Upper lobe of right lung (tissue), 1 donor: ENCODE measurements around the gene KLF18. TPM values are rescaled to one million over a fixed set of nuclear protein-coding genes. Genes with fewer than 3 reads are reported as not detected.

Experiments used
- ATAC-seq: fragments of 200-7000 bp; cut with Tn5 transposase; one replicate; pipeline ENCODE4 v1.9.1; 2020; ENCODE audit warnings: mild to moderate bottlenecking, moderate library complexity
- DNase-seq: peaks from one replicate; pipeline ENCODE4 v3.0.0-alpha.2; 2020
- H3K27ac ChIP-seq: fragments of 200-600 bp; one replicate; pipeline ENCODE4 v1.8.0; 2022
- H3K27me3 ChIP-seq: fragments of 200-600 bp; one replicate; pipeline ENCODE4 v1.8.0; 2022; ENCODE audit warnings: mild to moderate bottlenecking
- H3K36me3 ChIP-seq: fragments of 200-600 bp; one replicate; pipeline ENCODE4 v1.8.0; 2022
- H3K4me1 ChIP-seq: fragments of 200-600 bp; one replicate; pipeline ENCODE4 v1.8.0; 2022
- H3K4me3 ChIP-seq: fragments of 200-600 bp; one replicate; pipeline ENCODE4 v1.8.0; 2022; ENCODE audit warnings: mild to moderate bottlenecking
- H3K9me3 ChIP-seq: fragments of 200-600 bp; one replicate; pipeline ENCODE4 v1.8.0; 2022
- intact Hi-C: fragments of 100-400 bp; cut with DNase I; formaldehyde crosslinking; loops from one replicate; pipeline ENCODE4 v1.11.0; 2022
- total RNA-seq: library from RNA; stranded (reverse); fragmentation: NEBNext Ultra II Directional; extraction: Animal tissue kit (Norgen Biotek cat#: 25700); gene quantifications from one replicate; pipeline ENCODE4 v1.2.1, GENCODE V29; 2021
- TF ChIP-seq, protein P1 (sequence below): fragments of 200-600 bp; IDR thresholded peaks from one replicate; pipeline ENCODE4 v1.8.0; 2022; ENCODE audit warnings: antibody characterized with exemption
- donor health status: DM: no; HTN: yes; CAD: no; lungs with severe emphysema.

Gene KLF18
- total RNA-seq, 1 donor from 2014 or later = not detected

GRCh38 chr1:44158871-44159270, 17.4 kb upstream of the KLF18 start:
- DNase-seq = no peak
- Histone ChIP-seq H3K9me3 (no peaks in the 10 kb centered on the region), H3K27me3 (no peaks in the 10 kb centered on the region), H3K4me3 (no peak overlapping the region), H3K27ac (no peak overlapping the region), H3K4me1 (no peaks in the 10 kb centered on the region), H3K36me3 (no peaks in the 10 kb centered on the region)
- ATAC-seq = no peak
- intact Hi-C loops = no loop called here
- TF ChIP-seq, protein P1, sequence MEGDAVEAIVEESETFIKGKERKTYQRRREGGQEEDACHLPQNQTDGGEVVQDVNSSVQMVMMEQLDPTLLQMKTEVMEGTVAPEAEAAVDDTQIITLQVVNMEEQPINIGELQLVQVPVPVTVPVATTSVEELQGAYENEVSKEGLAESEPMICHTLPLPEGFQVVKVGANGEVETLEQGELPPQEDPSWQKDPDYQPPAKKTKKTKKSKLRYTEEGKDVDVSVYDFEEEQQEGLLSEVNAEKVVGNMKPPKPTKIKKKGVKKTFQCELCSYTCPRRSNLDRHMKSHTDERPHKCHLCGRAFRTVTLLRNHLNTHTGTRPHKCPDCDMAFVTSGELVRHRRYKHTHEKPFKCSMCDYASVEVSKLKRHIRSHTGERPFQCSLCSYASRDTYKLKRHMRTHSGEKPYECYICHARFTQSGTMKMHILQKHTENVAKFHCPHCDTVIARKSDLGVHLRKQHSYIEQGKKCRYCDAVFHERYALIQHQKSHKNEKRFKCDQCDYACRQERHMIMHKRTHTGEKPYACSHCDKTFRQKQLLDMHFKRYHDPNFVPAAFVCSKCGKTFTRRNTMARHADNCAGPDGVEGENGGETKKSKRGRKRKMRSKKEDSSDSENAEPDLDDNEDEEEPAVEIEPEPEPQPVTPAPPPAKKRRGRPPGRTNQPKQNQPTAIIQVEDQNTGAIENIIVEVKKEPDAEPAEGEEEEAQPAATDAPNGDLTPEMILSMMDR = no peak

- no peaks in the 10 kb centered on the region for H3K4me1 ChIP-seq
- intact Hi-C loops = no loop called here
- TF ChIP-seq, protein P1 = no peak
Measured at GRCh38 chr1:44157903-44158302, 16.5 kb upstream of the KLF18 start.

GRCh38 chr1:44154049-44154448, 12.6 kb upstream of the KLF18 start:
- Histone ChIP-seq H3K36me3 (no peaks in the 10 kb centered on the region), H3K27ac (no peak overlapping the region), H3K9me3 (no peaks in the 10 kb centered on the region), H3K4me3 (no peak overlapping the region), H3K27me3 (no peaks in the 10 kb centered on the region), H3K4me1 (no peaks in the 10 kb centered on the region)
- no peak for ATAC-seq
- DNase-seq = no peak
- intact Hi-C loops = no loop called here
- TF ChIP-seq, protein P1 = no peak

More at GRCh38 chr1:44157903-44158302, 16.5 kb upstream of the KLF18 start:
- no peaks in the 10 kb centered on the region for H3K9me3 ChIP-seq
- ATAC-seq (no peak), DNase-seq (no peak)
- no peak overlapping the region for H3K27ac ChIP-seq
- no peaks in the 10 kb centered on the region for H3K27me3 ChIP-seq
- no peak overlapping the region for H3K4me3 ChIP-seq
- H3K36me3 ChIP-seq = no peaks in the 10 kb centered on the region

GRCh38 chr1:44152692-44153091, 11.3 kb upstream of the KLF18 start:
- no peak overlapping the region for H3K27ac ChIP-seq
- H3K36me3 ChIP-seq = no peaks in the 10 kb centered on the region
- H3K4me1 ChIP-seq = no peaks in the 10 kb centered on the region
- H3K4me3 ChIP-seq = no peak overlapping the region
- DNase-seq = no peak
- no peaks in the 10 kb centered on the region for H3K9me3 ChIP-seq
- H3K27me3 ChIP-seq = no peaks in the 10 kb centered on the region
- ATAC-seq = no peak
- TF ChIP-seq, protein P1 = no peak
- intact Hi-C loops = no loop called here

GRCh38 chr1:44151808-44152207, 10.4 kb upstream of the KLF18 start:
- no peak overlapping the region for H3K27ac ChIP-seq
- intact Hi-C loops = no loop called here
- no peak overlapping the region for H3K4me3 ChIP-seq
- no peaks in the 10 kb centered on the region for H3K9me3 ChIP-seq
- H3K36me3 ChIP-seq = no peaks in the 10 kb centered on the region
- H3K27me3 ChIP-seq = no peaks in the 10 kb centered on the region
- TF ChIP-seq, protein P1 = no peak
- H3K4me1 ChIP-seq = no peaks in the 10 kb centered on the region
- DNase-seq = no peak
- ATAC-seq = no peak

DNA sequence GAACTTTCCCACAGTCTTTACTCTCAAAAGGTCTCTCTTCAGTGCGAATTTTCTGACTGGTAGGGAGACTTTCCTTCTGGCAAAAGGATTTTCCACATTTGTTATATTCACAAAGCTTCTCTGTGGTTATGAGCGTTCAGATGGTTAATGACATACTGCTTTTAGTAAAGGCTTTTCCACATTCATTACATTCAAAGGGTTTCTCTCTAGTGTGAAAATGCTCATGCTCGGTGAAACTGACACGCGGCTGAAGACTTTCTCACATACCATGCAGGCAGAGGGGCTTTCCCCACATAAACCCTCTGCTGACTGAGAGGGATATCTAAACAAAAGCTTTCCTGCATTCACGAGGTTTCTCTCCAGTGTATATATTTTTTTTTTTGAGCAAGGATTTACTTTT, 9.9 kb upstream of the KLF18 start:
- no peaks in the 10 kb centered on the region for H3K27me3 ChIP-seq
- no peaks in the 10 kb centered on the region for H3K4me1 ChIP-seq
- no peak overlapping the region for H3K27ac ChIP-seq
- H3K9me3 ChIP-seq = no peaks in the 10 kb centered on the region
- intact Hi-C loops = no loop called here
- no peak for DNase-seq
- TF ChIP-seq, protein P1 = no peak
- H3K36me3 ChIP-seq = no peaks in the 10 kb centered on the region
- no peak overlapping the region for H3K4me3 ChIP-seq
- ATAC-seq = no peak
